ENCODE measurements around the gene BTBD9.
A peak's percentile ranks its signal among the peaks of the same experiment; 100 is the strongest.

The BTBD9 gene

DNA sequence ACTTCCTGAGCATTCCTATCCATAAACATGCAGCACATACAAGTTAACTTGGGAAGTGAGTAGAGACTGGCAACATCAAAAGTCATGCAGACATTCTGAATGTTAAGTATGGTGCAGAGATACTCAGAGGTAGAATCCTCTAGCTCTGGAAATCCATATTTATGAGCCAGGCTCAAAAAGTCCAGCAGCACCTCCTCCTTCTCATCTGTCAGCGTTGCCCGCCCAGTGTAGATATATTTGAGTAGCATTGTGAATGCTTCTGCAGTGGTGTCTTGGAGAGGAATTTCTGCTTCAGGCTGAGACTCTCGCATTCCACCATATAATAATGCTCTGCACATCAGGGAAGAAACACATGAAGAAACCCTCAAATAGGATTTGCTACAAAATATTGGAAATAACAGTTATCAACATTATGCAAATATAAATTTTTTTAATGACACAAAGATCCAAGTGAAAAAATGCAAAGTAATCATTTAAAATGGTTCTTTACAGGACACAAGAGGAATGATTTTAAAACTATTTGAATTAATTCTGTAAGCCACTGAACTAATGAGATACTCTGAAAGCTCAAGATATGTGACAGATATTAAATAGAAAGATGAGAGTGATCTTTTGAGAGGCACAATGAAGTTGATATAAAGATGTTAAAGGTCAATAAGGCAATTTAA lies 45.6 kb downstream of the BTBD9 start:
- DNase-seq = no peak

DNA sequence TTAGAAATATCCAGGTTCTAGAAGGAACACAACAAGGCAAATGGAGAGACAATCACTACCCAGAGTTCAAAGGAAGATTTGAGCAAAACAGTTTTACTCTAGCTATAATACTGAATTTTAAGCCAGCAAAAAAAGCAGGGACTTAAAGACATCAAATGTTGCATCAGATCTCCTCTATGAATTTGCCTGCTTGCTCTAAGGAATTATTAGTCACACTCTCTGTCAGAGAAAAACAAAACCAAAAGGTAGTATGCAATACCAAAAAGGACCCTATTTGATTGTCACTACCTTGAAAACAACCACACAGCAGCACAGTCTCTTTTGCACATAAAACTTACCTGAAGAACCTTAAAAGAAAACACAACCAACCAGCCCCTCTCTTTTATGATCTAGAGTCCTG lies 46.3 kb downstream of the BTBD9 start:
- DNase-seq = no peak

DNA sequence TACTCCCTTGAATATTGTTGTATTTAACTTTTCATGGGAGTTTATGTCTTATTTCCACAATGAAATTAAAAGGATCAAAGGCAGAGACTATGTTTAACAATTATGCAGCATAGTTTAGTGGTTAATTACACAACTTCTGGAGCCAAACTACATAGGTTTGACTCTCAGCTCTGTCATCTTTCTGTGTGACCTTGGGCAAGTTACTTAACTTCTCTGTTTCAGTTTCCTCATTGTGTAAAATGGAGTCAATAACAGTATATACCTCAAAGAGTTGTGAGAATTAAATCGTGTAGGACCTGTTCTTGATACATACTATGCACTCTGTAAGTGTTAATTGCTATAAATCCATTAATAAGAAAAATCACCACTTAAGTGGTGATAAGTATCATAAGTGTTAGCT lies 48.3 kb downstream of the BTBD9 start:
- DNase-seq = no peak

DNA sequence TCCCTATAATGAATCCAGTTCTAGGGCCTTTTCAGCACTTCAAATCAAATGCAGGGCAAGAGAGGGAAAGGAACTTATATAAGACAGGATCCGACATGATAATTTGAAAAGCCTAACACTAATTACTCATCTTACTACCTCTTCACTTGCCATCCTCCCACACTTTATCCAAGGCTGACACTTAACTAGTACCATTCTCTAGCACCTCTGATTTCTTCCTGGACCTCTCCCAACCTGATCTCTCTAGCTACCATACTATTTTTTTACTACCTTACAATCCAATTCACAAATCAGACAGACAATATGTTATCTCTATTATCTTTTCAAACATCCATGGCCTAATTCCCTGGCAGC lies 50.4 kb downstream of the BTBD9 start:
- DNase-seq = no peak

DNA sequence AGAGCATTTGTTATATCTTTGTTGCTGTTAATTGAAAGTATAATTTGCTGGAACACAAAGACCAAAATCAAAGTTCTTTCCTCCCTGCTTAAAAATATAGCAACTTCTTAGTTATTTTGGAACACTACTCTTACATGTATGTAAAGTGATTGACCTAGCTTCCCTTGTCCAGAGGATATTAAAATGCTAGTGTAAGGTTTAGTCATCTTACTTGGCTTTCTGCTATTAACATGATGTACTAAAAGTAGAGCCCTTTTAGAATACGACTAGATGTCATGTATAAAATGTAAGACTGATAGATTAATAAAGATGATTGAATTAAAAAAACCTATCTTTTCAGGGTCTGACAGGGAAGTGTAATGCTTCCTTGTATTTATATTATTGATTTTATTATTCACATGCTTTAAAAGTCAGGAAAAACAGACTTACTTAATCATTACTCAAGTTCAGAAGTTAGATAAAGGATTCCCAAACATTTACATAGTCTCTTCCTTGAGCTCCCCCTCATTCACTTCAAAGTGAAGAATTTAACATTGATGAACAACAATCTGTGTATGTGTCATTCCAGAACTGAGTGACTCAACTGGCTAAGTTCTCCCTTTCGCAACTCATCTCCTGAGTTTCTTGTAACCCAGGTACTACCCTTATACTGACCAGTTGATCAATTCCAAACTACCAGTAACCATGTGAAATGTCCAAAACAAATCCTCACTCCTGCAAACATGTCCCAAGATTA lies 50.9 kb downstream of the BTBD9 start:
- DNase-seq = peak; percentile 21

DNA sequence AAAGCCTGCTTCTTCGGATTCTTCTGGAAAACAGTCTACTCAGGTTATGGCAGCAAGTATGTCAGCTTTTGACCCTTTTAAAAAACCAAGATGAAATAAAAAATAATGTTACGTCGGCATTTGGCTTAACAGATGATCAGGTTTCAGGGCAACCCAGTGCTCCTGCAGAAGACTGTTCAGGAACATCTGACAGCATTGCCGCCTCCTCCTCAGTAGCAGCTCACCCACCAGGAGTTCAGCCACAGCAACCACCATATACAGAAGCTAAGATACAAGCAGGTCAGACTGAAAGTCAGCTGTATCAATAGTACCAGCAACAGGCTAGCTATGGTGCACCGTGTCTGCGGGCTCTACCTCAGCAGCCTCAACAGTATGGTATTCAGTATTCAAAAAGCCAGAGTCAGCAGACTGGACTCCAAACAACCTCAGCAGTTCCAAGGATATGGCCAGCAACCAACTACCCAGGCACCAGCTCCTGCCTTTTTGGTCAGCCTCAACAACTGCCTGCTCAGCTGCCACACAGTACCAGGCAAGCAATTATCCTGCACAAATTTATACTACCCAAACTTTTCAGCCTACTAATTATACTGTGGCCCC lies 51.9 kb downstream of the BTBD9 start:
- DNase-seq = no peak

DNA sequence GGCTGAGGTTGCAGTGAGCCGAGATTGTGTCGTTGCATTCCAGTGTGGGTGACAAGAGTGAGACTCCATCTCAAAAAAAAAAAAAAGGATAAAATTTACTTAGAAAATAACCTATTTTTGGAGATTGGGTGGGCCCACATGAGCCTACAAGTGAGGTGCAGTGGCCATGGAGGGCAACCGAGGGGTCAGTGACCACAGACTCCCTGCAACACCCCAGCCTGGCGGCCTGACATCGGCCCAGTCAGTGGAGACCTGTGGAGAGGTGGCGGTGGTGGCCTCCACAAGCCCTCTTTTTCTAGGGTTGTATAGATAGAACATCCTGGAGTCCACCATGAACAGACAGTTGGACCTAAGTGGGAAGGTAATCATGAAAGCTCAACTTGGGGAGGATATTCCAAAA lies 52.7 kb downstream of the BTBD9 start:
- no peak for DNase-seq

DNA sequence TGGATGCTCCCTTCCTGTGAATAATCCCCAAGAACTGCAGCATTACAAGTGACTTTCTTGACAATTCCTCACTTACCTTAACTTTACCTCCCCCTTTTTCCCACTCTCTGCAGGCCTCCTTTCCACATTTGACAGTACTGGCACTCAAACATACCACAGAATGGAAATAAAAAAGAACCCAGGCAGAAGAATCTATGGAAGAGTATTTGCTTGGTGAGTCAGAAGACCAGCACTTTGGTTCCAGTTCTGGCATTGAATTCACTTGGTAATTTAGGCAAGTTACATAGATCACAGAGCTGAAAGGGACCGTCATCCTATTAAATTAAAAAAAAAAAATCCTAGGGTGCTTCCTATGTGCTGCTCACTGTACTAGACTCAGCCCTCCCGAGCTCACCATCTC lies 55.0 kb downstream of the BTBD9 start:
- DNase-seq = peak; percentile 31

DNA sequence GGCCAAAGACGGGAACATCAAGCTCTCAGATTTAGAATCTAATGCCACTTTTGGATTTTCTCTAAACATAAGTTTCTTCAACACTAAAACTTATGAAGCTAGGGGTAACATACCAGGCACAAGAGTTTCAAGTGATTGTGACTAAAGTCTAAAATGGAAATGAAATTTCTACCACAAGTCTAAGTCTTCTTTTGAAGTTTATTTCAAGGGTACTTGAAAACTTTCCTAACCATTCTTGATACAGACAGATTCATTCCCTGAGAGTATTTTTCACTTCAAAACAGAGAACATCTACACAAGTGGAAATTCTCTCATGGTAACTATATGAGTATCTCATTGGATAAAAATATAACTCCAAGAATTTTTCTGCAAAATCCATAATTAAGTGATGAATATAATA lies 56.2 kb downstream of the BTBD9 start:
- no peak for DNase-seq

DNA sequence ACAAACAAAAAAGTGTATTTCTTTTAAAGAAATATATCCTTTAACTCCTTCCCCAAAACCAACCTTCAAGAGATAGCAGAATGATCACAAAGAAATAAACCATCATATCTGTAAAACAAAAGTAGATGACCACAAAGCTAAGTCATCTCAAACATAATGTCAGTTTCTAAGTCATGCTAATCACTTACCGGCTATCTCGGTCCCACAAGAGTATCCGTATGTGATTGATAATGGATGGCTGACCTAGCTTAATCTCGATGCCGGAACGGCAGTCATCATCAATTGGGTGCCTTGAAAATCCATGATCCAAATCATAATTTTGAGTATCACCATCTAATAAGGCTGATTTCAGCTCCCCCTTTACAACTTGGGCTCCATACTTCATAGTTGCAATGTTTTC lies 59.7 kb downstream of the BTBD9 start:
- DNase-seq = no peak

DNA sequence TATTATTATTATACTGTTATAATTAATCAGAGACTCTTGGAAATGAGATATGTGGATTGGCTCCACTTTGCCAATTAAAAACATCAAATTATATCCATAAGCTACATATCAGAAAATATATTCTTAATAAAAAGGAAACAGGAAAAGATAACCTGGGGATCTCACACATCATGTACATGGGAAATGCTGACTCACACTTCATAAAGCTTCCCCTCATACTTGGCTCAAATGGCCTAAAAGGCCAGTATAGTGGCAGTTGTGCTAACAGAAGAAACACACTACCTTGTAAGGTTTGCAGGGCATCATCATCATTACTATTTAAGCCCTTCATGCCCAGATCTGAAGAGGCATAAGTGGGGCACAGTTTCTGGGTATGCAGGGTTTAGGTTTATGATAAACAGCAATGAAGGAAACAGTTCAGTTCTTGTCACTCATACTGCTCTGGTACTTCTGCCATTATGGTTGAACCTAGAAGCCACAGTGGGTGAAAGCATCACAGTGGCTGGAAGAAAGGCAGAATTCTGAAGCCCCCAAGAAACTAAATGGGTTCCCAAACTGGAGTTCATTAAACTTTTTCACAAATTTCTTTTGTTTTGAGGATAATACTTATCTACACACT lies 60.6 kb downstream of the BTBD9 start:
- no peak for DNase-seq

DNA sequence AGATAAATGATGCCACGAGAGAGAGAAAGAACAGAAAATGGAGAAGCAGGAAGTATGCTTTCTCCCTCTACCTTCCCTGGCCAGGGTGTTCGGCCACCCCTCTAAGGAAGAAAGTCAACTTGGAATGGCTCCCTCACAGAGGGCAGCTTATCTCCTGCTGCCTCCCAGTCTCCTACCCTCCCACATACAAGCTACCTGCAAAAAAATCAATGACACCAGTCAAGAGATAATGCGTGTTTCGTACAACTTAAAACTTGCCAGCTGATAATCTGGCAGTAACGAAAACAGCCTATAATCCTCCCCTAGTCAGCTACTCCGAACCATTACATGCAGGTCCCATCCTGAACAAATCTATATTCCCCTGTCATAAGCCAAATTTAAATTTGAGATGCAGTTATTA lies 61.7 kb downstream of the BTBD9 start:
- no peak for DNase-seq

DNA sequence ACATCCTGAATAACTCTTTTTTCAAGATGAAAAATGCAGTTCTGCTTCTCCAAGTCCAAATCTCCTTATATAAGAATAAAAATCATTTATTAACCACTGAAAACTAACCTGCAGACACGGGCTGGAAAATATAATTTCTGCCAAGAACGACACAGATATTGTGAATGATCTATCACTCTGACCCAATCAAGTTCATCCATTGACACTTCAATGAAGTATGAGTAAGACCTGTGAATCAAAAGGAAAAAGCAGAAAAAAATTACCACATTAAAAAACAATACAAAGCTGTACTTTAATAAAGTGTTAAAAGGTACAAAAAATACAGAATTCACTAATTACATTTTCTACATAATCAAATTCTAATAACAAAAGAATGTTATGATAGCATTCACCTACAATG lies 62.2 kb downstream of the BTBD9 start:
- DNase-seq = no peak

DNA sequence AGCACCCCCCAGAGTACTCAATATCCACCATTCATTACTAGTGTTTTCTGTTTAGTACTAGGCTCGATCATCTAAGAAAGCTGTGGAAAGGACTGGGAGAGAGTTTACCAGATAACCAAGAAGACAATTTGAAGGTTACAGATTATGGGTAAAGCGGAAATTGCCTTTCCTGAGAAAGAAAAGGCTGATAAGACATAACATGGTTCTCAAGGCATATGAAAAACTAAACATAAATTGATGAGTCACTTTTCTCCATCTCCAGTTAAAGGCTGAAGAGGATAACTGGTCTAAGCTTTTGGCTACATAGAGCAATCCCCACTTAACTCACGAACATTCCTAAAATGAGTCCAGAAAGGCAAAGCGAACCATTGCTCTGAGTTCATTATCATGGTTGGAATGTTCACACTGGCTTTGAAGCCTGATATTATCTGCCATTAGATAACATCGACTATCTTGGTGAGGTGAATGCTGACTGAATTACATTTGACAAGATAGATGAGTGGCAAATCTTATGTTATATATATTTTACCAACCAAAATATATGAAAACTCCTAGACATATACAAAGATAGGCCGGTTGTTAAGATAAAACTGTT lies 65.8 kb downstream of the BTBD9 start:
- DNase-seq = peak; percentile 19

DNA sequence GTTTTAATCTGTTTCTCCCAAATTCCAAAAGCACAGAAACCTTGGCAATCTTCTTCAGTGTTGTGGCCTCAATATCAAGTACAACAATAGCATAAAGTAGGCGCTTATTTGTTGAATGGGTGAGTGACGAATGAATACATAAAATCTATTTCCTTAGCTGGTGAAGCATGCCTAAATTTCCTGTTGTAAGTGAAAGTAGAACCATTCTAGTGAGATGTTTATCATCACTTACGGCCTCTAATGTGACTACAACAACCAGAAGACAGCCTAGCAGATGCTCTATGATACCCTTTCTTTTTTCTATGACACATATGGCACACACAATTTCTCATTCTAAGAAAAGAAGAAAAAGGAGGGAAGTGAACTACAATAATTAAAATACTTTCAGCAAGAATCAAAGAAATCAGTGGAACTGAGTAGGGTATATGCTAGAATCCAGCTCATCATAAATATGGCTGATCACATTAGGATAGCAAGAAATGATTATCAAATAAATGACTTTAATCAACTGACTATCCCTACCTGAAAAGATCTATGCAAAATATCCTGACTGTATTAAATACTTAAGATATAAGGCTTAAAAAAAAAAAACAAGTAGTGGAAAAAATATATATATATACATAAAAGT lies 67.4 kb downstream of the BTBD9 start:
- DNase-seq = no peak

DNA sequence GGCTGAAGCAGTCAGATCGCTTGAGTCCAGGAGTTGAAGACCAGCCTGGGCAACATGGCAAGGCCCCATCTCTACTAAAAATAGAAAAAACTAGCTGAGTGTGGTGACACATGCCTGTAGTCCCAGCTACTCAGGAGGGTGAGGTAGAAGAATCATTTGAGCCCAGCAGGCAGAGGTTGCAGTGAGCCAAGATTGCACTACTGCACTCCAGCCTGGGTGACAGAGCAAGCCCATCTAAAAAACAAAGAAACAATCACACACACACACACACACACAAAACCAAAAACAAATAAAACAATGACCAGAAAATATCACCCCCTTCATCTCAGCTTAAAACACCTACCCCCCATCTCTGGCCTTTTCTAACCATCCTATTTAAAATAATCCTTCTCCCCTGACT lies 68.0 kb downstream of the BTBD9 start:
- DNase-seq = no peak

DNA sequence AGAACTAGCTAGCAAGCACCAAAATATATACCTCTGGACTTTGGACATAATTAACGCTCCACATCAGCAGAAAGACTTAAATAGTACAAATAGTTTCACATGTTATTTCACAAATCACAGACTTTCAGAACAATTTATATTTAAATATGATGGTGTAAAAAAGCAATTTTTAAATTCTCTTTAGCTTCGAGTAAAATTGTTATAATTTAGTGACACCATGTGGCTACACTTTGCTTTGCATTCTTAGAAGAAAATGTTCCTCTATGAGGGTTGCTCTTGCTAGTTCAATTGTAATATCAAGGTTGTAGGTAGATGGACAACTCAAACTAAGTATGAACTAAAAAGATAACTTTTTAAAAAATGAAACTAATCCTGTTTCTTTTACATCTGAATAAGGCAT lies 69.0 kb downstream of the BTBD9 start:
- DNase-seq = peak; percentile 23

DNA sequence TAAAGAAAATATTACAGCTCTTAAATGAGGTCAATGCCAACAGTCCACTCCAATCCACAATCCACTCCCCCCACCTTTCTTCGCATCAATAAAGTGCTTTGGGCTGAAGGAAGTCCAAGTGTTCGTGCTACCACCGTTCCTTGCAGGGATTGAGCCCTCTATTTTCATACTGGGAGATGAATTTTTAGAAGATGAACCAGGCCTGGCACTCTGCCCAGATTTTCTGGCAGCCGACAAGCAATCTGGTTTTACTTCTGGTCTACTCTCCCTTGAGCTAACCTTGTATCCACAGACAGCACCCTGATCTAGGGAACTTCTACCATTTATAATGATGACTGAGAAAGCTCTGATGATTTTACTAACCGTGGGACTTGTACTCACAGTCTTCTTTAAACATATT lies 72.3 kb downstream of the BTBD9 start:
- DNase-seq = peak; percentile 94

DNA sequence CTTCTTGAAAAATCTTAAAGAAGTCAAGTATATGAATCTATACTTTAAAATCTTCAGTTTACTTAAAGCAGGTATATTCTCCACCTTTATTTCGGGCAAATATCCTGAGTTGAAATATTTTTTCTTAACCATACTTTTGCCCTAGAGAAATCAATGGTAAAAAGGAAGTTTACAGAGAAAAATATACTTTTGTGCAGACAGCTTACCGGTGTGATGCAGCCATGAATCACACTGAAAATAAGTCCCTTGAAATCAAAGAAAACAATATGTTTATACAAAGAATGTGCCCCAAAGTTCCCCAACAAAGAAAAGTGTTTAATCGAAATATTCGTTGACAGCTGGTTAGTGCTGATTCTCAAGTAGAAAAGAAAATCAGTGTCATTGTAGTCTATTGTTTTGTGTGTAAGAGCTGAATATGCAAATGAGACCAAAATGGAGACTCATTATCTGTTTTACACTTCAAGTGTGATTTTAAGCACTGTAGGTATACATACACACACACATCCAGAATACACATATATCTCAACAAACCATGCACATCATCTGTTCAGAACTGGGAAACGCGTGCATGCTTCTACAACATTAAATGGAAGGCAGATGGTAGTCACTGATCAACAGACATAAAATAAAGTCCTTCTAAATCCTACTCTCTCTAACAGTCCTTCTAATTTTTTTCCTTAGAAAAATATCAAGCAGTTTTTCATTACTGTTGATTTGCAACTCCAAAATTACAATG lies 73.3 kb downstream of the BTBD9 start:
- peak; percentile 10 for DNase-seq

DNA sequence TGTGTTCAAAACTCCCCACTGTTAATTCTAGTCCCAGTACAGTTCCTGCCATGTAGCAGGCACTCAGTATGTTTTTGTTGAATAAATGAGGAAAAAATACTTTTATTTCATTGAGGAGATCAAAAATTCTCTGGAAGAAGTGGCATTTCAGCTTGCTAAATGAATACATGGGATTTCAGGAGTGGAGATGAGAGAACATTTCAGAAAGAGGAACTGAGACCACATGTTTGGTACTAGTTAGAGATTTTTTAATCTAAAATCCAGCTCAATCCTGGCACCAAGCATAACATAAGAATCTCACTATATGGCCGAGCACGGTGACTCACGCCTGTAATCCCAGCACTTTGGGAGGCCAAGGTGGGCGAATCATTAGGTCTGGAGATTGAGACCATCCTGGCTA lies 75.4 kb downstream of the BTBD9 start:
- no peak for DNase-seq

DNA sequence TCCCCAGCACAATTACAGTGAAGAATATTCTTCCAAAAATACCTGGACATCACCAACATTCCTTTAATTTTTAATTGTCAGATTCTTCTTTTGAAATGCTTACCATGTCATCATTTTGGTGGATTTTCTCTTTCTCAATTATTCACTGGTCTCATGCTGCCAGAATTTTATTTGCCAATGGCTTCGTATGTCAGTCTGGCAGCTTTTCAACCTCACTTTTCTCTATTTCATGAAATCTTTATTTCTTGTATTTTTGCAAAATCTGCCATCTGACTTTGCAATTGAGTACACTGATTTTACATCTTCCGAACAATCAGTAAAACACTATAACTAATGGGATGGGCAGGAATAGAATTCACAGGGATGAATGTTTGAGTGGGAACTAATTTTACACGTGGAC lies 84.1 kb downstream of the BTBD9 start:
- DNase-seq = no peak

DNA sequence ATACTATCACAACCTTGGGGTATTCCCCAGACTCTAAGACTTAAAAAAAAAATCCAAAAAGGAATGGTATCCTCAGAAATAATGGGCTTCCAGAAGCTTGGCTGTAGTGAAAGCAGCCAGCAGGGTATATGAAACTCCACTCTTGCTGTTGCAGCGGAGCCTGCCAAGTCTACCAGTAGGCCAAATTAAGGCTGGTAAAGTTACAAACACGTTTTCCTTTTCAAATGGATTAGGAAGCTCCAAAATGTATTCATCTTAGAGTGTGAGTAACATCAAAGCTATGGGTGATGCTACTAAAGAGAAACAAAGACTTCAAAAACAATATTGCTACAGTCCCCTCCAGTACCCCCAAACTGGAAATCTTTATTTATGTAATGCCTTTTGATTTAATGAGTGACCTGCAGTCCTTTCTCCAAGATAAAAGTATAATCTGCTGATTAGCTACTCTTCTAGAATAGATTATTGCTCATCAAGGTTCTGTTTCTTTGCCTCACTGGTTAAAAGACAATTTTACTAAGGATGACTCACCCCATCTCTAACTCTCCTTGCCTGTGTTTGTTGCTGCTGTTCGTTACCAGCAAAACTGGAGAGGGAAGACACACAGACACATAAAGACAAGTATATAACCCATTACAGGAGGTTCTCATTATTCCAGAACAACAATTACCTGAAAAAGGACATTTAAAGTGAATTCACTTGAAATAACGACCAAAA lies 84.9 kb downstream of the BTBD9 start:
- DNase-seq = peak; percentile 55

All from fibroblast of skin of back (primary cell).